MCF 10A (cell line): ENCODE data around the gene CFAP299. TPM values are rescaled to one million over a fixed set of nuclear protein-coding genes. Genes with fewer than 3 reads are reported as not detected.
A peak's percentile ranks its signal among the peaks of the same experiment; 100 is the strongest.

ENCODE experiments used
- BruUV-seq: library from RNA; stranded (reverse); fragments of 400-500 nt; replicated peaks from 2 replicates; lab custom pipeline; 2021; lab: Mats Ljungman, UMichigan
- CTCF ChIA-PET: fragments of 300-600 bp; sonication (Branson Sonifier 250); formaldehyde crosslinking; extraction: SDS; loops from one replicate; lab custom pipeline; 2021; ENCODE audit warnings: antibody characterized with exemption, inconsistent platforms; lab: Yijun Ruan, JAX
- POLR2A ChIA-PET: fragments of 300-600, 350-650 bp; sonication (Branson Sonifier 250); formaldehyde crosslinking; extraction: SDS; loops from one replicate; lab custom pipeline; 2020; ENCODE audit warnings: antibody characterized with exemption, inconsistent platforms; lab: Yijun Ruan, JAX
- DNase-seq: peaks from one replicate; pipeline ENCODE4 v3.0.0-alpha.2; 2018; ENCODE audit not compliant: unreplicated experiment
- H3K27ac Mint-ChIP-seq: one replicate; pipeline ENCODE4 v1.8.0; 2022; ENCODE audit warnings: mild to moderate bottlenecking, low read depth, mixed read lengths; ENCODE audit not compliant: unreplicated experiment
- H3K27me3 Mint-ChIP-seq: one replicate; pipeline ENCODE4 v1.8.0; 2022; ENCODE audit warnings: mixed read lengths; ENCODE audit not compliant: insufficient read depth, unreplicated experiment
- H3K36me3 Mint-ChIP-seq: one replicate; pipeline ENCODE4 v1.8.0; 2022; ENCODE audit warnings: mild to moderate bottlenecking, moderate library complexity, mixed read lengths; ENCODE audit not compliant: insufficient read depth, unreplicated experiment
- H3K4me1 Mint-ChIP-seq: one replicate; pipeline ENCODE4 v1.8.0; 2022; ENCODE audit warnings: mixed read lengths; ENCODE audit not compliant: insufficient read depth, unreplicated experiment
- H3K4me3 Mint-ChIP-seq: one replicate; pipeline ENCODE4 v1.8.0; 2022; ENCODE audit warnings: mild to moderate bottlenecking, moderate library complexity, mixed read lengths; ENCODE audit not compliant: unreplicated experiment
- H3K9me3 Mint-ChIP-seq: one replicate; pipeline ENCODE4 v1.8.0; 2022; ENCODE audit warnings: mixed read lengths; ENCODE audit not compliant: unreplicated experiment
- intact Hi-C: fragments of 100-400 bp; cut with micrococcal nuclease; formaldehyde crosslinking; loops from 2 replicates; pipeline ENCODE4 v1.14.1; 2022
- total RNA-seq: library from RNA; stranded (reverse); gene quantifications from 2 replicates; pipeline ENCODE4 v1.2.3, GENCODE V29; 2022
- TF ChIP-seq, protein P1 (sequence below): fragments of 200-600 bp; IDR thresholded peaks from one replicate; pipeline ENCODE4 v1.8.0; 2022; ENCODE audit warnings: antibody characterized with exemption, mild to moderate bottlenecking; ENCODE audit not compliant: unreplicated experiment

Gene CFAP299
- total RNA-seq, 1 experiment from 2014 or later, result 0.33 TPM

DNA sequence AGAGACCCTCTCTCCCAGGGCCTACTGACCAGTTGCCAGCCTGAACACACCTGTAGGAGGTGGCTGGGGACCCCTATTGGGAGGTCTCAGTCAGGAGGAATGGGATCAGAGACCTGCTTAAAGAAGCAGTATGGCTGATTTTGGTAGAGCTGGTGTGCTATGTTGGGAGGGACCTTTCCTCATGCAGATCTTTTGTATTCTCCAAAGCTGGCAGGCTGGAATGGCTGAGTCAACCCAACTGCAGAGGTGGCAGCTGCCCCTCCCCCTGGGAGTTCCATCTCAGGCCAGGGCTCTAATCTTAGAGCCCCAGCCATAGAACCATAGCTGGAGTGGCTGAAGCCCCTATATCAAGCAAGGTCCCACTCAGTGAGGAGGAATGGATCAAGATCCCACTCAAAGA, 415.7 kb downstream of the CFAP299 start:
- H3K4me3 Mint-ChIP-seq, result no peak overlapping the region
- no peak for DNase-seq
- no peaks in the 10 kb centered on the region for H3K27me3 Mint-ChIP-seq
- no peak overlapping the region for H3K27ac Mint-ChIP-seq
- peaks cover 6% of the 10 kb centered on the region for H3K36me3 Mint-ChIP-seq
- H3K9me3 Mint-ChIP-seq, result peaks cover 7% of the 10 kb centered on the region
- BruUV-seq, result no TSS peak
- intact Hi-C loops, result no loop called here
- TF ChIP-seq, protein P1, sequence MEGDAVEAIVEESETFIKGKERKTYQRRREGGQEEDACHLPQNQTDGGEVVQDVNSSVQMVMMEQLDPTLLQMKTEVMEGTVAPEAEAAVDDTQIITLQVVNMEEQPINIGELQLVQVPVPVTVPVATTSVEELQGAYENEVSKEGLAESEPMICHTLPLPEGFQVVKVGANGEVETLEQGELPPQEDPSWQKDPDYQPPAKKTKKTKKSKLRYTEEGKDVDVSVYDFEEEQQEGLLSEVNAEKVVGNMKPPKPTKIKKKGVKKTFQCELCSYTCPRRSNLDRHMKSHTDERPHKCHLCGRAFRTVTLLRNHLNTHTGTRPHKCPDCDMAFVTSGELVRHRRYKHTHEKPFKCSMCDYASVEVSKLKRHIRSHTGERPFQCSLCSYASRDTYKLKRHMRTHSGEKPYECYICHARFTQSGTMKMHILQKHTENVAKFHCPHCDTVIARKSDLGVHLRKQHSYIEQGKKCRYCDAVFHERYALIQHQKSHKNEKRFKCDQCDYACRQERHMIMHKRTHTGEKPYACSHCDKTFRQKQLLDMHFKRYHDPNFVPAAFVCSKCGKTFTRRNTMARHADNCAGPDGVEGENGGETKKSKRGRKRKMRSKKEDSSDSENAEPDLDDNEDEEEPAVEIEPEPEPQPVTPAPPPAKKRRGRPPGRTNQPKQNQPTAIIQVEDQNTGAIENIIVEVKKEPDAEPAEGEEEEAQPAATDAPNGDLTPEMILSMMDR, result no peak
- ChIA-PET CTCF (interaction anchor here (0.6 kb wide), 1 partner anchor 17 kb away, joined by 4 read pairs; no protein-coding TSS in a partner anchor), POLR2A (no interaction called here)
- H3K4me1 Mint-ChIP-seq, result peaks cover 10% of the 10 kb centered on the region

DNA sequence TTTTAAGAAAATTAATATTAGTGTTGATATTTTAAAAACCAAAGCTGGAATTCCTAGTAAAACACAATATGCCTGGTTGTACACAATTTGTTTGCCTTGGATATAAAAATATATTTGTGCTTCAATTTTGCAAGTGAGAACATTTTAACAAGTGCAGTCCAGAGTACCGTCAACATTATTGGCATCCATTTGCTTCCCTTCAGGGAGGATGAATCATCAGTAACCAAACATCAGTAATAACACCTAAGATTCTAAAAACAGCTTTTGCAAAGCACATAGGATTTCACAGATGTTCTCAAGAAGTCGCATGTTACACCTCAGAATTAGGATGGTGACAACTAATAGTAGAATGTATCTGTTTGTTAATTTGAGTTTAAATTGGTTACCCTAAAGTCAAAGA, 432.4 kb downstream of the CFAP299 start:
- DNase-seq, result peak; percentile 54
- POLR2A ChIA-PET, result interaction anchor here (0.6 to 1.5 kb wide), 2 partner anchors 11 to 17 kb away, joined by 3 to 4 read pairs; no protein-coding TSS in a partner anchor
- H3K36me3 Mint-ChIP-seq, result no peaks in the 10 kb centered on the region
- H3K27ac Mint-ChIP-seq, result no peak overlapping the region
- CTCF ChIA-PET, result interaction anchor here (0.7 to 1.3 kb wide), 2 partner anchors 16 to 223 kb away, joined by 3 to 4 read pairs; no protein-coding TSS in a partner anchor
- BruUV-seq, result no TSS peak
- no peak overlapping the region for H3K4me3 Mint-ChIP-seq
- H3K9me3 Mint-ChIP-seq, result peaks cover 6% of the 10 kb centered on the region
- peaks cover 6% of the 10 kb centered on the region for H3K4me1 Mint-ChIP-seq
- intact Hi-C loops, result no loop called here
- no peaks in the 10 kb centered on the region for H3K27me3 Mint-ChIP-seq
- TF ChIP-seq, protein P1, result no peak

DNA sequence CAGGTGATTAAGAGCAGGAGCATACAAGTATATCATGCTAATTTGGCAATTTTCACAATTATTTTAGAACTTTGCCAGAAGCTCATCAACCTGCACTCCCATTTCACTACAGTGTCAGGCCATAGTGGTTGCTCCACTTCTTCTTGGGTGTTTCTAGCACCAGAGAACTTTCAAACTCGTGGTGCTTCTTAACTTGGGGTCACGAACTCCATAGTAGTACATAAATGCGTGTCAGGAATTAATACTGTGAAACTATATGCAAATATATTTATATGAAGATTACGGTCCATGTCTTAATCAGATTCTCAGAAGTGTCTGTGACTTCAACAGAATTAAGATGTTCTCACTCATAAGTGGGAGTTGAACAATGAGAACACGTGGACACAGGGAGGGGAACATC, 440.6 kb downstream of the CFAP299 start:
- no TSS peak for BruUV-seq
- ChIA-PET CTCF (no interaction called here), POLR2A (no interaction called here)
- H3K27ac Mint-ChIP-seq, result no peak overlapping the region
- TF ChIP-seq, protein P1, result no peak
- H3K36me3 Mint-ChIP-seq, result no peaks in the 10 kb centered on the region
- H3K9me3 Mint-ChIP-seq, result no peaks in the 10 kb centered on the region
- no peak for DNase-seq
- H3K4me3 Mint-ChIP-seq, result no peak overlapping the region
- intact Hi-C loops, result no loop called here
- H3K4me1 Mint-ChIP-seq, result no peaks in the 10 kb centered on the region
- no peaks in the 10 kb centered on the region for H3K27me3 Mint-ChIP-seq

DNA sequence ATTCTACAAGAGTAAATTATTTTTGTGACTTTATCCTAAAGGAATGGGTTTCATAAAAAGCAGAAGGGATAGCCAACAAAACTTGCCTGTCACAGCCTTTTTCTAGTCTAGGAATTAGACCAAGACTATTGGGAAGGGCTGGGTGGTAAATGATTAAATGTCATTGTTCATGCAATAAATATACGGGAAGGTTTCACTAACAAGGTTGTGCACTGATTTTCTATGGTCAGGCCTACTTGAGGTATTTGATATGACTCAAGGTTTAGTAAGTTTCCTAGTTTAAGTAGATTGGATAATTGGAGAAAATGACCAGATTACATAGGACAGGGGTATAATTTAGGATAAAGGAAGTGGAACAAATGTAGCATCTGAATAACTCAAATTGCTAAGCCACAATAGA, 445.9 kb downstream of the CFAP299 start:
- DNase-seq, result no peak
- Mint-ChIP-seq H3K36me3 (no peaks in the 10 kb centered on the region), H3K4me1 (no peaks in the 10 kb centered on the region), H3K4me3 (no peak overlapping the region), H3K27ac (no peak overlapping the region), H3K9me3 (no peaks in the 10 kb centered on the region), H3K27me3 (no peaks in the 10 kb centered on the region)
- TF ChIP-seq, protein P1, result no peak
- BruUV-seq, result no TSS peak
- intact Hi-C loops, result no loop called here
- POLR2A ChIA-PET, result no interaction called here
- CTCF ChIA-PET, result no interaction called here
